HuH-7 (cell line): Measurements from ENCODE around the gene MAD1L1.

Experiments
- DNase-seq: peaks from one replicate; pipeline ENCODE4 v3.0.0; 2011; ENCODE audit warnings: low spot score

The MAD1L1 gene

GRCh38 chr7:2200584-2200980, 32.2 kb downstream of the MAD1L1 start:
- no peak for DNase-seq

- no peak for DNase-seq
Measured at GRCh38 chr7:2199956-2200583, 32.7 kb downstream of the MAD1L1 start.

GRCh38 chr7:2199528-2199927, 33.2 kb downstream of the MAD1L1 start:
- no peak for DNase-seq

GRCh38 chr7:2198760-2199159, 34.0 kb downstream of the MAD1L1 start:
- no peak for DNase-seq

- DNase-seq: no peak
Measured at GRCh38 chr7:2198206-2198605, 34.5 kb downstream of the MAD1L1 start.

GRCh38 chr7:2197436-2198155, 35.1 kb downstream of the MAD1L1 start:
- no peak for DNase-seq

GRCh38 chr7:2196381-2197378, 36.1 kb downstream of the MAD1L1 start:
- no peak for DNase-seq

GRCh38 chr7:2195400-2196246, 37.1 kb downstream of the MAD1L1 start:
- no peak for DNase-seq

GRCh38 chr7:2193575-2194305, 39.0 kb downstream of the MAD1L1 start:
- DNase-seq: no peak

- no peak for DNase-seq
Measured at GRCh38 chr7:2192831-2193534, 39.8 kb downstream of the MAD1L1 start.

GRCh38 chr7:2191016-2191415, 41.7 kb downstream of the MAD1L1 start:
- no peak for DNase-seq

GRCh38 chr7:2190531-2190930, 42.2 kb downstream of the MAD1L1 start:
- DNase-seq: no peak

- DNase-seq: no peak
Measured at GRCh38 chr7:2186166-2186565, 46.6 kb downstream of the MAD1L1 start.

GRCh38 chr7:2185715-2186114, 47.0 kb downstream of the MAD1L1 start:
- DNase-seq: no peak

- DNase-seq: no peak
Measured at GRCh38 chr7:2182461-2182860, 50.3 kb downstream of the MAD1L1 start.

- no peak for DNase-seq
Measured at GRCh38 chr7:2181077-2181854, 51.5 kb downstream of the MAD1L1 start.

- DNase-seq: no peak
Measured at GRCh38 chr7:2180081-2180480, 52.7 kb downstream of the MAD1L1 start.

GRCh38 chr7:2175514-2175913, 57.2 kb downstream of the MAD1L1 start:
- DNase-seq: no peak

- no peak for DNase-seq
Measured at GRCh38 chr7:2175091-2175490, 57.7 kb downstream of the MAD1L1 start.
